GM06990 (cell line): ENCODE measurements around the gene PRKCH.

ENCODE experiments used
- DNase-seq: peaks from one replicate; pipeline ENCODE4 v3.0.0-alpha.2; 2011; ENCODE audit not compliant: insufficient read length; ENCODE audit errors: extremely low read depth
- H3K27me3 ChIP-seq: replicated peaks from 2 replicates; pipeline ENCODE4 v1.6.0; 2011; ENCODE audit warnings: low read length; ENCODE audit not compliant: control insufficient read depth, insufficient read depth
- H3K36me3 ChIP-seq: 2 replicates; pipeline ENCODE4 v1.5.1; 2011; ENCODE audit warnings: low read length; ENCODE audit not compliant: control insufficient read depth, insufficient read depth
- H3K4me3 ChIP-seq: replicated peaks from 2 replicates; pipeline ENCODE4 v1.5.1; 2011; ENCODE audit warnings: low read depth, mild to moderate bottlenecking, control low read depth, low read length
- CTCF ChIP-seq: IDR thresholded peaks from 2 replicates; pipeline ENCODE4 v1.5.1; 2011; ENCODE audit warnings: low read length, control low read depth, mild to moderate bottlenecking, inconsistent platforms; ENCODE audit not compliant: insufficient read depth, poor library complexity, severe bottlenecking

The PRKCH gene

GRCh38 chr14:61516964-61517653 lies 195.7 kb downstream of the PRKCH start:
- no peak for TF ChIP-seq CTCF
- no peaks in the 10 kb centered on the region for H3K27me3 ChIP-seq
- no peaks in the 10 kb centered on the region for H3K36me3 ChIP-seq
- H3K4me3 ChIP-seq, result no peak overlapping the region
- no peak for DNase-seq

GRCh38 chr14:61517911-61518384 lies 196.6 kb downstream of the PRKCH start:
- no peak for TF ChIP-seq CTCF
- DNase-seq, result no peak
- no peaks in the 10 kb centered on the region for H3K36me3 ChIP-seq
- no peak overlapping the region for H3K4me3 ChIP-seq
- H3K27me3 ChIP-seq, result no peaks in the 10 kb centered on the region

GRCh38 chr14:61518403-61518802 lies 197.0 kb downstream of the PRKCH start:
- H3K27me3 ChIP-seq, result no peaks in the 10 kb centered on the region
- no peaks in the 10 kb centered on the region for H3K36me3 ChIP-seq
- H3K4me3 ChIP-seq, result no peak overlapping the region
- no peak for DNase-seq
- no peak for TF ChIP-seq CTCF

- H3K4me3 ChIP-seq, result no peak overlapping the region
- no peak for DNase-seq
- no peaks in the 10 kb centered on the region for H3K27me3 ChIP-seq
- no peaks in the 10 kb centered on the region for H3K36me3 ChIP-seq
- no peak for TF ChIP-seq CTCF
Observed at GRCh38 chr14:61519106-61519505, 197.7 kb downstream of the PRKCH start.

GRCh38 chr14:61519735-61520134 lies 198.4 kb downstream of the PRKCH start:
- Histone ChIP-seq H3K4me3 (no peak overlapping the region), H3K27me3 (no peaks in the 10 kb centered on the region), H3K36me3 (no peaks in the 10 kb centered on the region)
- no peak for DNase-seq
- TF ChIP-seq CTCF, result no peak

GRCh38 chr14:61520576-61520975 lies 199.2 kb downstream of the PRKCH start:
- Histone ChIP-seq H3K36me3 (no peaks in the 10 kb centered on the region), H3K27me3 (no peaks in the 10 kb centered on the region)
- TF ChIP-seq CTCF, result no peak

More at GRCh38 chr14:61520576-61520975, 199.2 kb downstream of the PRKCH start:
- no peak overlapping the region for H3K4me3 ChIP-seq
- no peak for DNase-seq
